ENCODE measurements around the gene CSPG4. TPM values are rescaled to one million over a fixed set of nuclear protein-coding genes. Genes with fewer than 3 reads are reported as not detected.

The CSPG4 gene
- total and polyA plus RNA-seq, 2 donors (not counting 1 experiment from before 2014, with no cell fraction given), result 0.03 to 0.15 TPM

- no peak for ATAC-seq (ENCODE audit: low read depth)
- no peak for DNase-seq
- WGBS (ENCODE audit: insufficient coverage), result 93% methylated on average over 13 of the region's 17 CpGs
- Histone ChIP-seq H3K4me3 (ENCODE audit: control extremely low read depth in 1 of 5, extremely low read depth in 1 of 5, insufficient read depth in 1 of 5, low read depth in 2 of 5, low read length in 4 of 5) (no peak overlapping the region), H3K4me2 (replicated peaks; ENCODE audit: low read depth, low read length, poor library complexity, severe bottlenecking) (no peak overlapping the region), H3K9ac (ENCODE audit: low read length) (no peak overlapping the region), H2AFZ (ENCODE audit: insufficient read depth, low read depth, low read length, poor library complexity, severe bottlenecking) (no peak overlapping the region), H4K20me1 (ENCODE audit: control insufficient read depth, insufficient read depth, low read length, poor library complexity, severe bottlenecking) (no peaks in the 10 kb centered on the region), H3K79me2 (ENCODE audit: control insufficient read depth, insufficient read depth, low read length) (no peaks in the 10 kb centered on the region), H3K9me3 (ENCODE audit: control extremely low read depth in 1 of 3, control insufficient read depth in 2 of 3, insufficient read depth in 1 of 3, low read length in 2 of 3) (no peaks in the 10 kb centered on the region), H3K4me1 (ENCODE audit: control insufficient read depth in 2 of 2, insufficient read depth in 2 of 2, low read length in 2 of 2) (no peaks in the 10 kb centered on the region), H3K27ac (ENCODE audit: low read length in 2 of 2) (no peak overlapping the region), H3K27me3 (replicated peaks in 1 of 4; ENCODE audit: control extremely low read depth in 1 of 4, control insufficient read depth in 3 of 4, insufficient read depth in 4 of 4, low read length in 3 of 4) (no peaks in the 10 kb centered on the region), H3K36me3 (replicated peaks in 1 of 2; ENCODE audit: control extremely low read depth in 1 of 2, control insufficient read depth in 1 of 2, extremely low read depth in 1 of 2, insufficient read depth in 2 of 2, low read length in 1 of 2) (no peaks in the 10 kb centered on the region)
- no peaks in the 10 kb centered on the region for H3K9me3 Mint-ChIP-seq (ENCODE audit: insufficient read depth)
- ChIA-PET POLR2A (no interaction called here), CTCF (no interaction called here)
- no peak for TF ChIP-seq CTCF (IDR thresholded peaks at IDR 0.05)
- TF ChIP-seq EZH2 (IDR thresholded peaks at IDR 0.05; ENCODE audit: borderline replicate concordance, insufficient read depth, low read depth, low read length, poor library complexity, severe bottlenecking), result no peak
- intact Hi-C loops (cut with micrococcal nuclease), result no loop called here
- no peak overlapping the region for H3K27ac Mint-ChIP-seq
- no peak overlapping the region for H3K4me3 Mint-ChIP-seq
- H3K4me1 Mint-ChIP-seq, result no peaks in the 10 kb centered on the region
- peaks cover 13% of the 10 kb centered on the region for H3K27me3 Mint-ChIP-seq
Observed at GRCh38 chr15:75659928-75660645, 52.6 kb downstream of the CSPG4 start.

- no peak for ATAC-seq (ENCODE audit: low read depth)
- H3K4me3 Mint-ChIP-seq, result no peak overlapping the region
- no peaks in the 10 kb centered on the region for H3K9me3 Mint-ChIP-seq (ENCODE audit: insufficient read depth)
- no peak for DNase-seq
- no peaks in the 10 kb centered on the region for H3K9me3 ChIP-seq (ENCODE audit: control extremely low read depth in 1 of 3, control insufficient read depth in 2 of 3, insufficient read depth in 1 of 3, low read length in 2 of 3)
- H2AFZ ChIP-seq (ENCODE audit: insufficient read depth, low read depth, low read length, poor library complexity, severe bottlenecking), result no peak overlapping the region
- H3K79me2 ChIP-seq (ENCODE audit: control insufficient read depth, insufficient read depth, low read length), result no peaks in the 10 kb centered on the region
- no peak overlapping the region for H3K27ac ChIP-seq (ENCODE audit: low read length in 2 of 2)
- TF ChIP-seq CTCF (IDR thresholded peaks at IDR 0.05) (no peak), EZH2 (IDR thresholded peaks at IDR 0.05; ENCODE audit: borderline replicate concordance, insufficient read depth, low read depth, low read length, poor library complexity, severe bottlenecking) (no peak)
- no peaks in the 10 kb centered on the region for H4K20me1 ChIP-seq (ENCODE audit: control insufficient read depth, insufficient read depth, low read length, poor library complexity, severe bottlenecking)
- peaks cover 13% of the 10 kb centered on the region for H3K27me3 Mint-ChIP-seq
- H3K4me2 ChIP-seq (replicated peaks; ENCODE audit: low read depth, low read length, poor library complexity, severe bottlenecking), result no peak overlapping the region
- no peaks in the 10 kb centered on the region for H3K4me1 Mint-ChIP-seq
- CTCF ChIA-PET, result no interaction called here
- H3K4me3 ChIP-seq (ENCODE audit: control extremely low read depth in 1 of 5, extremely low read depth in 1 of 5, insufficient read depth in 1 of 5, low read depth in 2 of 5, low read length in 4 of 5), result no peak overlapping the region
- H3K9ac ChIP-seq (ENCODE audit: low read length), result no peak overlapping the region
- POLR2A ChIA-PET, result no interaction called here
- 86% methylated on average over 8 of the region's 9 CpGs for whole genome bisulfite sequencing (ENCODE audit: insufficient coverage)
- intact Hi-C loops (cut with micrococcal nuclease), result no loop called here
- H3K4me1 ChIP-seq (ENCODE audit: control insufficient read depth in 2 of 2, insufficient read depth in 2 of 2, low read length in 2 of 2), result no peaks in the 10 kb centered on the region
- H3K27ac Mint-ChIP-seq, result no peak overlapping the region
- no peaks in the 10 kb centered on the region for H3K27me3 ChIP-seq (replicated peaks in 1 of 4; ENCODE audit: control extremely low read depth in 1 of 4, control insufficient read depth in 3 of 4, insufficient read depth in 4 of 4, low read length in 3 of 4)
- H3K36me3 ChIP-seq (replicated peaks in 1 of 2; ENCODE audit: control extremely low read depth in 1 of 2, control insufficient read depth in 1 of 2, extremely low read depth in 1 of 2, insufficient read depth in 2 of 2, low read length in 1 of 2), result no peaks in the 10 kb centered on the region
Observed at GRCh38 chr15:75659141-75659771, 53.4 kb downstream of the CSPG4 start.
